H1 (cell line): ENCODE results near the gene KCNMB2. TPM values are rescaled to one million over a fixed set of nuclear protein-coding genes. Genes with fewer than 3 reads are reported as not detected.

Experiments
- CTCF ChIA-PET: fragments of 300-600 bp; sonication (Branson Sonifier 250); formaldehyde crosslinking; loops from one replicate; lab custom pipeline; 2021; ENCODE audit not compliant: partially characterized antibody; lab: Charles Lee
- POLR2A ChIA-PET: fragments of 300-600 bp; sonication (Branson Sonifier 250); formaldehyde crosslinking; loops from one replicate; lab custom pipeline; 2021; ENCODE audit warnings: inconsistent platforms; ENCODE audit not compliant: partially characterized antibody; lab: Charles Lee
- DNase-seq, 2 experiments: peaks; one replicate each; pipeline versions ENCODE4 v3.0.0 to v3.0.0-alpha.2; 2010 to 2022; ENCODE audit warnings: low spot score in 2 of 2, low read depth in 1 of 2, mixed read lengths in 1 of 2
- FAIRE-seq: peaks from 2 replicates; lab custom pipeline; 2011; peaks lifted over from hg19 to GRCh38; lab: Jason Lieb, UNC
- H2AFZ ChIP-seq: 2 replicates; pipeline ENCODE4 v1.8.1; 2012; ENCODE audit warnings: low read length, inconsistent platforms
- H2AK5ac ChIP-seq: 2 replicates; pipeline ENCODE4 v1.6.1; 2013; ENCODE audit warnings: low read depth, low read length
- H2BK120ac ChIP-seq: replicated peaks from 2 replicates; pipeline ENCODE3; 2013; ENCODE audit warnings: low read depth, low read length, inconsistent platforms
- H2BK12ac ChIP-seq: 2 replicates; pipeline ENCODE4 v1.6.1; 2013; ENCODE audit warnings: low read depth, low read length
- H2BK15ac ChIP-seq: 2 replicates; pipeline ENCODE4 v1.6.1; 2013; ENCODE audit warnings: low read length
- H2BK20ac ChIP-seq: 2 replicates; pipeline ENCODE4 v1.6.1; 2013; ENCODE audit warnings: low read length
- H2BK5ac ChIP-seq: 2 replicates; pipeline ENCODE4 v1.6.1; 2013; ENCODE audit warnings: low read depth, low read length
- H3K14ac ChIP-seq: 2 replicates; pipeline ENCODE4 v1.6.1; 2013; ENCODE audit warnings: inconsistent platforms; ENCODE audit not compliant: insufficient read length
- H3K18ac ChIP-seq: 2 replicates; pipeline ENCODE4 v1.6.1; 2013; ENCODE audit warnings: low read length; ENCODE audit errors: extremely low read depth
- H3K23ac ChIP-seq: 2 replicates; pipeline ENCODE4 v1.6.1; 2013; ENCODE audit warnings: inconsistent platforms; ENCODE audit not compliant: insufficient read length
- H3K23me2 ChIP-seq: 2 replicates; pipeline ENCODE4 v1.6.1; 2013; ENCODE audit warnings: low read depth, low read length
- H3K27ac ChIP-seq: 2 replicates; pipeline ENCODE4 v1.6.1; 2011; ENCODE audit warnings: low read depth, low read length, inconsistent platforms
- H3K27me3 ChIP-seq, 4 experiments: replicated peaks in 1 of 4; 1 replicate in 1 of 4; 2 replicates in 3 of 4; pipeline versions ENCODE4 v1.6.1 to v1.8.1; 2011 to 2013; ENCODE audit warnings: low read length in 3 of 4, mild to moderate bottlenecking in 3 of 4, inconsistent platforms in 2 of 4, mixed read lengths in 2 of 4, moderate library complexity in 1 of 4; ENCODE audit not compliant: control insufficient read depth in 3 of 4, insufficient read depth in 3 of 4; ENCODE audit errors: extremely low read depth in 1 of 4
- H3K36me3 ChIP-seq, 4 experiments: 2 replicates each; pipeline versions ENCODE4 v1.6.1 to v1.8.1; 2011 to 2013; ENCODE audit warnings: mild to moderate bottlenecking in 4 of 4, low read length in 3 of 4, moderate library complexity in 2 of 4, control low read depth in 1 of 4, inconsistent platforms in 1 of 4; ENCODE audit not compliant: insufficient read depth in 4 of 4, control insufficient read depth in 2 of 4
- H3K4ac ChIP-seq: replicated peaks from 2 replicates; pipeline ENCODE3; 2013; ENCODE audit warnings: low read length, low read depth, mixed read lengths, inconsistent platforms; ENCODE audit not compliant: insufficient read length
- H3K4me1 ChIP-seq, 4 experiments: replicated peaks in 1 of 4; 1 replicate in 1 of 4; 2 replicates in 3 of 4; pipeline versions ENCODE4 v1.6.1 to v1.8.1; 2011 to 2013; ENCODE audit warnings: low read length in 3 of 4, inconsistent platforms in 2 of 4, mixed read lengths in 1 of 4; ENCODE audit not compliant: insufficient read depth in 4 of 4, control insufficient read depth in 3 of 4
- H3K4me2 ChIP-seq, 2 experiments: 2 replicates each; pipeline versions ENCODE4 v1.6.1 to v1.8.1; 2011 to 2013; ENCODE audit warnings: low read depth in 2 of 2, low read length in 2 of 2, control low read depth in 1 of 2, inconsistent platforms in 1 of 2, mild to moderate bottlenecking in 1 of 2; ENCODE audit not compliant: insufficient read depth in 1 of 2
- H3K4me3 ChIP-seq, 4 experiments: fragments of 200-600, 300-600 bp in 1 of 4; sonication (generic), shearing (Covaris generic), sonication (Bioruptor Twin) in 1 of 4; 2 replicates each; pipeline versions ENCODE4 v1.5.1 to v1.8.1; 2011 to 2016; ENCODE audit warnings: low read length in 4 of 4, low read depth in 3 of 4, control low read depth in 2 of 4, inconsistent platforms in 2 of 4, mild to moderate bottlenecking in 2 of 4, mixed read lengths in 1 of 4, moderate library complexity in 1 of 4; ENCODE audit not compliant: insufficient read depth in 2 of 4; ENCODE audit errors: extremely low read depth in 1 of 4
- H3K56ac ChIP-seq: replicated peaks from 2 replicates; pipeline ENCODE3; 2013; ENCODE audit warnings: low read depth, mild to moderate bottlenecking, mixed read lengths, low read length, inconsistent platforms; ENCODE audit not compliant: insufficient read length
- H3K79me1 ChIP-seq: 2 replicates; pipeline ENCODE4 v1.6.1; 2013; ENCODE audit warnings: low read depth, low read length, control low read depth
- H3K79me2 ChIP-seq, 2 experiments: 2 replicates each; pipeline versions ENCODE4 v1.6.1 to v1.8.1; 2012 to 2013; ENCODE audit warnings: low read length in 2 of 2, mild to moderate bottlenecking in 2 of 2, inconsistent platforms in 1 of 2; ENCODE audit not compliant: insufficient read depth in 2 of 2, control insufficient read depth in 1 of 2
- H3K9ac ChIP-seq, 4 experiments: replicated peaks in 1 of 4; 1 replicate in 1 of 4; 2 replicates in 3 of 4; pipeline versions ENCODE4 v1.6.1 to v1.8.1; 2011 to 2013; ENCODE audit warnings: low read depth in 3 of 4, low read length in 3 of 4, control low read depth in 2 of 4, mild to moderate bottlenecking in 2 of 4, moderate library complexity in 2 of 4, inconsistent platforms in 1 of 4; ENCODE audit errors: extremely low read depth in 1 of 4
- H3K9me3 ChIP-seq, 2 experiments: 2 replicates each; pipeline versions ENCODE4 v1.6.1 to v1.8.1; 2012 to 2013; ENCODE audit warnings: mild to moderate bottlenecking in 2 of 2, moderate library complexity in 2 of 2, control low read depth in 1 of 2, inconsistent platforms in 1 of 2, low read depth in 1 of 2, low read length in 1 of 2, mixed read lengths in 1 of 2; ENCODE audit not compliant: insufficient read depth in 2 of 2
- H4K20me1 ChIP-seq, 2 experiments: replicated peaks in 1 of 2; 2 replicates each; pipeline versions ENCODE3 to v1.8.1; 2011 to 2013; ENCODE audit warnings: inconsistent platforms in 2 of 2, low read length in 2 of 2, mild to moderate bottlenecking in 1 of 2; ENCODE audit not compliant: insufficient read depth in 2 of 2, control insufficient read depth in 1 of 2
- H4K5ac ChIP-seq: 2 replicates; pipeline ENCODE4 v1.6.1; 2013; ENCODE audit warnings: low read length, low read depth, mixed read lengths, inconsistent platforms; ENCODE audit not compliant: insufficient read length
- H4K8ac ChIP-seq: 2 replicates; pipeline ENCODE4 v1.8.0; 2013; ENCODE audit warnings: mild to moderate bottlenecking, moderate library complexity, low read length, inconsistent platforms; ENCODE audit not compliant: insufficient read depth; ENCODE audit errors: extremely low read depth
- H4K91ac ChIP-seq: replicated peaks from 2 replicates; pipeline ENCODE3; 2013; ENCODE audit warnings: low read length, mixed read lengths, inconsistent platforms; ENCODE audit not compliant: insufficient read length
- CBX8 ChIP-seq: fragments of 300-800, 300-1000 bp; sonication (generic); IDR thresholded peaks from 2 replicates; pipeline ENCODE4 v1.7.1; 2016; ENCODE audit warnings: low read depth, low read length, borderline replicate concordance
- CEBPB ChIP-seq: IDR thresholded peaks from 2 replicates; pipeline ENCODE4 v1.6.1; 2012; ENCODE audit warnings: low read depth, low read length
- CHD1 ChIP-seq: IDR thresholded peaks from 2 replicates; pipeline ENCODE4 v1.6.1; 2012; ENCODE audit warnings: low read depth, low read length, improper control_type of control experiment
- CREB1 ChIP-seq: IDR thresholded peaks from 2 replicates; pipeline ENCODE4 v1.6.1; 2012; ENCODE audit warnings: inconsistent platforms
- NANOG ChIP-seq: IDR thresholded peaks from 2 replicates; pipeline ENCODE4 v1.6.1; 2011; ENCODE audit warnings: low read length, low read depth, mild to moderate bottlenecking, inconsistent platforms; ENCODE audit not compliant: insufficient read depth, poor library complexity, severe bottlenecking
- RAD21 ChIP-seq, 2 experiments: IDR thresholded peaks in 1 of 2; conservative IDR thresholded peaks in 1 of 2; 2 replicates each; pipeline ENCODE4 v1.6.1; 2011; ENCODE audit warnings: low read depth in 2 of 2, low read length in 2 of 2, improper control_type of control experiment in 1 of 2, inconsistent platforms in 1 of 2, mild to moderate bottlenecking in 1 of 2, moderate library complexity in 1 of 2
- RFX5 ChIP-seq: IDR thresholded peaks from 2 replicates; pipeline ENCODE4 v1.6.1; 2011; ENCODE audit warnings: low read depth, low read length, improper control_type of control experiment, borderline replicate concordance
- RXRA ChIP-seq: IDR thresholded peaks from 2 replicates; pipeline ENCODE4 v1.6.1; 2011; ENCODE audit warnings: low read depth, mild to moderate bottlenecking, low read length, moderate library complexity; ENCODE audit not compliant: insufficient read depth
- SUZ12 ChIP-seq: fragments of 200-600 bp; sonication (generic); IDR thresholded peaks from 2 replicates; pipeline ENCODE4 v1.6.1; 2012; ENCODE audit warnings: mild to moderate bottlenecking, inconsistent platforms, low read length, moderate library complexity, mixed read lengths
- TAF1 ChIP-seq: IDR thresholded peaks from 2 replicates; pipeline ENCODE4 v1.6.1; 2011; ENCODE audit warnings: mild to moderate bottlenecking, low read depth, low read length
- WGBS, 2 experiments: shearing (Covaris generic) in 1 of 2; methylation state at CpG; one replicate each; pipeline versions ENCODE4 v1.1.6 to v1.1.7; 2013 to 2015; ENCODE audit warnings: low lambda C conversion rate in 2 of 2, mixed read lengths in 2 of 2, inconsistent platforms in 1 of 2, low coverage in 1 of 2, missing lambda C conversion rate in 1 of 2; ENCODE audit not compliant: insufficient replicate concordance in 2 of 2, insufficient coverage in 1 of 2, insufficient read length in 1 of 2; ENCODE audit errors: extremely low coverage in 1 of 2, missing lambda C conversion rate in 1 of 2; 5-methylcytosine and 5-hydroxymethylcytosine counted together
- polyA plus RNA-seq, 7 experiments: library from polyadenylated mRNA; depleted of rRNA in 3 of 7; stranded (reverse) in 5 of 7; unstranded in 2 of 7; fragments of >200 nt in 5 of 7; fragments of 200-250 nt in 2 of 7; gene quantifications; 1 replicate in 5 of 7; 2 replicates in 1 of 7; 4 replicates in 1 of 7; pipeline versions ENCODE4 v1.2.1 to v1.2.3, GENCODE V29; 2011 to 2013; ENCODE audit warnings: missing spikeins in 2 of 7, mixed read lengths in 2 of 7
- total RNA-seq: library from RNA; stranded (reverse); fragmentation: NEBNext Ultra II Directional; extraction: Animal tissue kit (Norgen Biotek cat#: 25700); gene quantifications from 2 replicates; pipeline ENCODE4 v1.2.1, GENCODE V29; 2021
- TF ChIP-seq, protein P1 (sequence below): IDR thresholded peaks from 2 replicates; pipeline ENCODE4 v1.6.1; 2012; ENCODE audit warnings: low read length, inconsistent platforms
- TF ChIP-seq, protein P2 (sequence below): IDR thresholded peaks from 2 replicates; pipeline ENCODE4 v1.6.1; 2012; ENCODE audit warnings: inconsistent platforms

Gene KCNMB2
- total and polyA plus RNA-seq, 2 of the 8 experiments (the other 6 are each of a cell fraction or from before 2014, with no cell fraction given): not detected

DNA sequence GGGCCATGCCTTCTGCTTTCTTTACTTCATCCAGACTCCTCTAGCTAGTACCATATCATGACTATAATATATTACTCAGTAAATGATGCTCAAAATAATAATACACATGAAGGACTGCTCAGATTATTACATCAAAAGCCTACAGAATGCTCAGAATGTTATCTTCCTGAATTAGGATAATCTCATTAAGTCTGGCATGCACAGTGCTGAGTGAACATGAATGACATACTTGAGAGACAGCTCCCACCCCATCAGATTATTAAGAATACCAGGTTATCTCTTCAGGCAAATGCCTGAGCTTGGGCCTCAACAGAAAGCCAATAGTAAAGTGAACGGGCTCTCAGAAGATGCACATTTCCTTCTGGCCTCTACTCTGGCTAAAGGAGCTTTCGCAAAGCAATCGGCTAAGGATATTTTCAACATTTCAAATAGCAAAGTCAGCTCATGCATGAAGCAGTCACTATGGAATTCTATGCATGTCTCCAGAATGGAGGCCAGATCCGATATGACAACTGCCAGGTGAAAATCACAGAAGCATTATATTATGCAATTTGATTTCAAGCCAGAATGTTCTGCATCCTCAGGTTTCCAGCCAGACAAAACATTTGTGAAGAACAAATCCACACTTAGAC lies 122.6 kb downstream of the KCNMB2 start:
- no peak overlapping the region for H2BK120ac ChIP-seq
- H3K9ac ChIP-seq: no peak overlapping the region
- no peaks in the 10 kb centered on the region for H3K79me2 ChIP-seq
- H2BK20ac ChIP-seq: no peak overlapping the region
- no peak overlapping the region for H3K18ac ChIP-seq
- no peaks in the 10 kb centered on the region for H3K4me1 ChIP-seq
- no peak for FAIRE-seq
- H3K79me1 ChIP-seq: no peaks in the 10 kb centered on the region
- no peak overlapping the region for H2AFZ ChIP-seq
- no peak for DNase-seq
- no peak overlapping the region for H2AK5ac ChIP-seq
- H4K5ac ChIP-seq: no peak overlapping the region
- no peak overlapping the region for H2BK5ac ChIP-seq
- H4K20me1 ChIP-seq: no peaks in the 10 kb centered on the region
- H3K4me2 ChIP-seq: no peak overlapping the region
- WGBS, 2 experiments: 88% methylated on average over 4 of the region's 4 CpGs; no CpG with 5 or more reads in 1 of the 2 experiments
- ChIA-PET POLR2A (no interaction called here), CTCF (interaction anchor here (0.8 to 1.9 kb wide), 3 partner anchors 10 to 226 kb away, joined by 3 to 6 read pairs (median 4); no protein-coding TSS in a partner anchor)
- H4K91ac ChIP-seq: no peak overlapping the region
- no peak overlapping the region for H3K23ac ChIP-seq
- H3K27me3 ChIP-seq: no peaks in the 10 kb centered on the region
- H3K36me3 ChIP-seq: no peaks in the 10 kb centered on the region
- H3K9me3 ChIP-seq: no peaks in the 10 kb centered on the region
- H2BK15ac ChIP-seq: no peak overlapping the region
- no peak overlapping the region for H3K14ac ChIP-seq
- no peak overlapping the region for H4K8ac ChIP-seq
- no peak overlapping the region for H2BK12ac ChIP-seq
- H3K56ac ChIP-seq: no peak overlapping the region
- H3K23me2 ChIP-seq: no peaks in the 10 kb centered on the region
- H3K4ac ChIP-seq: no peak overlapping the region
- H3K27ac ChIP-seq: no peak overlapping the region
- no peak overlapping the region for H3K4me3 ChIP-seq
- TF ChIP-seq NANOG (no peak), RXRA (no peak), TAF1 (no peak), RAD21 (IDR thresholded peaks at IDR 0.05 in 1 of 2, conservative IDR thresholded peaks at IDR 0.05 in 1 of 2; ENCODE audit: low read depth in 2 of 2, low read length in 2 of 2) (no peak), CHD1 (no peak), SUZ12 (no peak), RFX5 (no peak), CREB1 (no peak), CEBPB (no peak), CBX8 (no peak)
- TF ChIP-seq, protein P1, sequence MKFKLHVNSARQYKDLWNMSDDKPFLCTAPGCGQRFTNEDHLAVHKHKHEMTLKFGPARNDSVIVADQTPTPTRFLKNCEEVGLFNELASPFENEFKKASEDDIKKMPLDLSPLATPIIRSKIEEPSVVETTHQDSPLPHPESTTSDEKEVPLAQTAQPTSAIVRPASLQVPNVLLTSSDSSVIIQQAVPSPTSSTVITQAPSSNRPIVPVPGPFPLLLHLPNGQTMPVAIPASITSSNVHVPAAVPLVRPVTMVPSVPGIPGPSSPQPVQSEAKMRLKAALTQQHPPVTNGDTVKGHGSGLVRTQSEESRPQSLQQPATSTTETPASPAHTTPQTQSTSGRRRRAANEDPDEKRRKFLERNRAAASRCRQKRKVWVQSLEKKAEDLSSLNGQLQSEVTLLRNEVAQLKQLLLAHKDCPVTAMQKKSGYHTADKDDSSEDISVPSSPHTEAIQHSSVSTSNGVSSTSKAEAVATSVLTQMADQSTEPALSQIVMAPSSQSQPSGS: no peak
- TF ChIP-seq, protein P2, sequence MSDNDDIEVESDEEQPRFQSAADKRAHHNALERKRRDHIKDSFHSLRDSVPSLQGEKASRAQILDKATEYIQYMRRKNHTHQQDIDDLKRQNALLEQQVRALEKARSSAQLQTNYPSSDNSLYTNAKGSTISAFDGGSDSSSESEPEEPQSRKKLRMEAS: no peak
